Endodermal cell (in vitro differentiated cells): Measurements from ENCODE around the gene PDE8B. TPM values are rescaled to one million over a fixed set of nuclear protein-coding genes. Genes with fewer than 3 reads are reported as not detected.

Experiments
- DNase-seq: peaks from one replicate; pipeline ENCODE4 v3.0.0-alpha.2; 2017
- H3K27ac ChIP-seq: 2 replicates; pipeline ENCODE4 v1.5.1; 2013; ENCODE audit warnings: mild to moderate bottlenecking, low read depth, low read length, moderate library complexity
- H3K27me3 ChIP-seq: 2 replicates; pipeline ENCODE4 v1.6.1; 2013; ENCODE audit warnings: mild to moderate bottlenecking, low read length, moderate library complexity; ENCODE audit not compliant: insufficient read depth, control insufficient read depth, poor library complexity, severe bottlenecking
- H3K36me3 ChIP-seq: 2 replicates; pipeline ENCODE4 v1.7.0; 2013; ENCODE audit warnings: mild to moderate bottlenecking, low read length, moderate library complexity; ENCODE audit not compliant: control insufficient read depth, insufficient read depth
- H3K4me1 ChIP-seq: one replicate; pipeline ENCODE4 v1.7.0; 2013; ENCODE audit warnings: low read length; ENCODE audit not compliant: control insufficient read depth, insufficient read depth
- H3K4me3 ChIP-seq: 2 replicates; pipeline ENCODE4 v1.5.1; 2013; ENCODE audit warnings: mild to moderate bottlenecking, low read length, moderate library complexity
- H3K9ac ChIP-seq: 2 replicates; pipeline ENCODE4 v1.6.1; 2013; ENCODE audit warnings: mild to moderate bottlenecking, low read length, moderate library complexity; ENCODE audit not compliant: poor library complexity, severe bottlenecking; ENCODE audit errors: extremely low read depth
- H3K9me3 ChIP-seq: 2 replicates; pipeline ENCODE4 v1.6.1; 2013; ENCODE audit warnings: mild to moderate bottlenecking, low read length, moderate library complexity; ENCODE audit not compliant: control insufficient read depth
- H3K27ac Mint-ChIP-seq: 2 replicates; pipeline ENCODE4 v1.8.0; 2020; ENCODE audit warnings: mixed read lengths
- H3K27me3 Mint-ChIP-seq: 2 replicates; pipeline ENCODE4 v1.8.0; 2021; ENCODE audit warnings: mild to moderate bottlenecking, mixed read lengths; ENCODE audit not compliant: insufficient read depth
- H3K36me3 Mint-ChIP-seq: 2 replicates; pipeline ENCODE4 v1.8.0; 2020; ENCODE audit warnings: low read depth, mixed read lengths
- H3K4me1 Mint-ChIP-seq: 2 replicates; pipeline ENCODE4 v1.8.0; 2020; ENCODE audit warnings: mixed read lengths
- H3K4me3 Mint-ChIP-seq: 2 replicates; pipeline ENCODE4 v1.8.0; 2020; ENCODE audit warnings: mild to moderate bottlenecking, moderate library complexity, mixed read lengths
- H3K9me3 Mint-ChIP-seq: 2 replicates; pipeline ENCODE4 v1.8.0; 2020; ENCODE audit warnings: mild to moderate bottlenecking, mixed read lengths
- WGBS, 2 experiments: methylation state at CpG; one replicate each; pipeline versions ENCODE4 v1.1.5 to v1.1.7; 2013; ENCODE audit warnings: missing lambda C conversion rate in 2 of 2, mixed read lengths in 1 of 2; ENCODE audit not compliant: insufficient coverage in 1 of 2, insufficient read length in 1 of 2; 5-methylcytosine and 5-hydroxymethylcytosine counted together
- total RNA-seq, 2 donors: library from RNA; stranded (reverse); fragmentation: NEBNext Ultra II Directional in 1 of 2; extraction: Animal tissue kit (Norgen Biotek cat#: 25700) in 1 of 2; gene quantifications; 2 replicates in 1 of 2; 3 replicates in 1 of 2; pipeline ENCODE4 v1.2.1, GENCODE V29; 2021
- TF ChIP-seq, protein P1 (sequence below): fragments of 200-600 bp; sonication (generic); conservative IDR thresholded peaks from 2 replicates; pipeline ENCODE4 v1.5.0; 2021; ENCODE audit warnings: antibody characterized with exemption, mild to moderate bottlenecking

Gene PDE8B
- total RNA-seq, 2 donors from 2014 or later: 0.20 to 0.51 TPM

DNA sequence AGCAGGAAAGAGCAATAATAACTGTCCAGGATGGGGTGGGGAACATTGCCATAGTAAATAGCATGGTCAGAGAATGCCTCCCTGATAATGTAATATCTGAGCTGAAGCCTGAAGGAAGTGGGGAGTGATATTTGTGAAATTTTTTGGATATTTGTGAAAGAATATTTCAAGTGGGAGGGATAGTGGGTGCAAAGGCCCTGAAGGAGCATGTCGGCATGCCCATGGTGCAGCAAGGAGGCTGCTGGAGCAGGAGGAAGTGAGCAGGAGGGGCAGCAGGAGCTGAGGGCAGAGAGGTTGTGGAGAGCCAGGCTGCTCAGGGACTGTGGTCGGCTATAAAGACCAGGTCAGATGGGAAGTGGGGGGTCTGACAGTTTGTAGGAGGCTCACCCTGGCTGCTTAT is 21.1 kb upstream of the PDE8B start:
- Histone ChIP-seq H3K4me3 (no peak overlapping the region), H3K27me3 (peaks cover 4% of the 10 kb centered on the region), H3K4me1 (no peaks in the 10 kb centered on the region), H3K9ac (no peak overlapping the region), H3K27ac (no peak overlapping the region), H3K9me3 (peaks cover 11% of the 10 kb centered on the region), H3K36me3 (no peaks in the 10 kb centered on the region)
- TF ChIP-seq, protein P1, sequence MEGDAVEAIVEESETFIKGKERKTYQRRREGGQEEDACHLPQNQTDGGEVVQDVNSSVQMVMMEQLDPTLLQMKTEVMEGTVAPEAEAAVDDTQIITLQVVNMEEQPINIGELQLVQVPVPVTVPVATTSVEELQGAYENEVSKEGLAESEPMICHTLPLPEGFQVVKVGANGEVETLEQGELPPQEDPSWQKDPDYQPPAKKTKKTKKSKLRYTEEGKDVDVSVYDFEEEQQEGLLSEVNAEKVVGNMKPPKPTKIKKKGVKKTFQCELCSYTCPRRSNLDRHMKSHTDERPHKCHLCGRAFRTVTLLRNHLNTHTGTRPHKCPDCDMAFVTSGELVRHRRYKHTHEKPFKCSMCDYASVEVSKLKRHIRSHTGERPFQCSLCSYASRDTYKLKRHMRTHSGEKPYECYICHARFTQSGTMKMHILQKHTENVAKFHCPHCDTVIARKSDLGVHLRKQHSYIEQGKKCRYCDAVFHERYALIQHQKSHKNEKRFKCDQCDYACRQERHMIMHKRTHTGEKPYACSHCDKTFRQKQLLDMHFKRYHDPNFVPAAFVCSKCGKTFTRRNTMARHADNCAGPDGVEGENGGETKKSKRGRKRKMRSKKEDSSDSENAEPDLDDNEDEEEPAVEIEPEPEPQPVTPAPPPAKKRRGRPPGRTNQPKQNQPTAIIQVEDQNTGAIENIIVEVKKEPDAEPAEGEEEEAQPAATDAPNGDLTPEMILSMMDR: no peak
- Mint-ChIP-seq H3K36me3 (peaks cover 3% of the 10 kb centered on the region), H3K9me3 (peaks cover 8% of the 10 kb centered on the region), H3K4me3 (no peak overlapping the region), H3K27ac (no peak overlapping the region), H3K4me1 (no peaks in the 10 kb centered on the region), H3K27me3 (peaks cover 5% of the 10 kb centered on the region)
- no peak for DNase-seq
- WGBS, 2 experiments: 92 to 100% methylated on average over 2 of the region's 2 CpGs

DNA sequence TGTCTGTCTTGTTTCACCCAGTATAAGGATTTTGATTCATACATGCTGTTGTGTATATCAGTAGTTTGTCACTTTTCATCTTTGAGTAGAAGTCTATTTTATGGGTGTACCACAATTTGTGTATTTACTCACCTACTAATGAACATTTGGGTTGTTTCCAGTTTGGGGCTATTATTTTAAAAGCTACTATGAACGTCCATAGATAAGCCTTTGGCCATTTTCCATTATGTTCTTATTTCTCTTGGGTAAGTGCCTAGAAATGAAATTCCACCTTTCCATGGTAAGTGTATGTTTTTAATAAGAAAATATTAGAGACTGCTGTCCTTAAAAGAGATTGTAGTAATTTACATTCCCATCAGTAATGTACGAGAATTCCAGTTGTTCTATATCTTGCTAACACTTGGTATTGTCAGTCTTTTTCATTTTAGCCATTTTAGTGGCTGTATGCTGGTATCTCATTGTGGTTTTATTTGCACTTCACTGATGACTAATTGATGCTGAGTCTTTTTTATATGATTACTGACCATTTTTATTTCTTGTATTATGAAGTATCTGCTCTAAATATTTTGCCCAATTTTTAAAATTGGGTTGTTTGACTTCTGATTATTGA is 17.9 kb upstream of the PDE8B start:
- H3K9ac ChIP-seq: no peak overlapping the region
- H3K36me3 ChIP-seq: no peaks in the 10 kb centered on the region
- 88 to 90% methylated on average over 2 of the region's 2 CpGs for WGBS, 2 experiments
- no peak overlapping the region for H3K27ac Mint-ChIP-seq
- no peak overlapping the region for H3K27ac ChIP-seq
- H3K27me3 ChIP-seq: peaks cover 4% of the 10 kb centered on the region
- peaks cover 5% of the 10 kb centered on the region for H3K27me3 Mint-ChIP-seq
- H3K4me3 Mint-ChIP-seq: no peak overlapping the region
- H3K9me3 ChIP-seq: peaks cover 12% of the 10 kb centered on the region
- peaks cover 13% of the 10 kb centered on the region for H3K9me3 Mint-ChIP-seq
- TF ChIP-seq, protein P1: no peak
- peaks cover 3% of the 10 kb centered on the region for H3K36me3 Mint-ChIP-seq
- no peaks in the 10 kb centered on the region for H3K4me1 ChIP-seq
- H3K4me1 Mint-ChIP-seq: no peaks in the 10 kb centered on the region
- no peak overlapping the region for H3K4me3 ChIP-seq
- DNase-seq: no peak

DNA sequence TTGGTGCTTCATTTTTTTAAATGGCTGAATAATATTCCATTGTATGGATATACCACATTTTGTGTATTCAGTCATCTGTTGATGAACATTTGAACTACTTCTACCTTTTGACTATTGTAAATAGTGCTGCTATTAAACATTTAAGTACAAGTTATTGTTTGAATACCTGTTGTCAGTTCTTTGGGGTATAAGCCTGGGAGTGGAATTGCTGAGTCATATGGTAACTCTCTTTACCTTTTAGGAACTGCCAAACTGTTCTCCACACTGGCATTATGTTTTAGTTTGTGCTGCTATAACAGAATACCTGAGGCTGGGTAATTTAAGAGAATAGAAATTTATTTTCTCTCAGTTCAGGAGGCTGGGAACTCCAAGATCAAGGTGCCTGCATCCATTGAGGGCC is 15.7 kb upstream of the PDE8B start:
- TF ChIP-seq, protein P1: no peak
- Histone ChIP-seq H3K36me3 (no peaks in the 10 kb centered on the region), H3K9ac (no peak overlapping the region), H3K27ac (no peak overlapping the region), H3K4me1 (no peaks in the 10 kb centered on the region), H3K27me3 (no peaks in the 10 kb centered on the region), H3K4me3 (no peak overlapping the region), H3K9me3 (peaks cover 21% of the 10 kb centered on the region)
- peaks cover 17% of the 10 kb centered on the region for H3K9me3 Mint-ChIP-seq
- DNase-seq: no peak
- no peak overlapping the region for H3K4me3 Mint-ChIP-seq
- peaks cover 4% of the 10 kb centered on the region for H3K27me3 Mint-ChIP-seq
- no peak overlapping the region for H3K27ac Mint-ChIP-seq
- H3K36me3 Mint-ChIP-seq: peaks cover 3% of the 10 kb centered on the region
- no peaks in the 10 kb centered on the region for H3K4me1 Mint-ChIP-seq
